Fibroblast of skin of abdomen (primary cell): ENCODE results near the gene LCP2.

Experiments used
- DNase-seq: peaks from one replicate; pipeline ENCODE4 v3.0.0-alpha.2; 2013

Gene LCP2

DNA sequence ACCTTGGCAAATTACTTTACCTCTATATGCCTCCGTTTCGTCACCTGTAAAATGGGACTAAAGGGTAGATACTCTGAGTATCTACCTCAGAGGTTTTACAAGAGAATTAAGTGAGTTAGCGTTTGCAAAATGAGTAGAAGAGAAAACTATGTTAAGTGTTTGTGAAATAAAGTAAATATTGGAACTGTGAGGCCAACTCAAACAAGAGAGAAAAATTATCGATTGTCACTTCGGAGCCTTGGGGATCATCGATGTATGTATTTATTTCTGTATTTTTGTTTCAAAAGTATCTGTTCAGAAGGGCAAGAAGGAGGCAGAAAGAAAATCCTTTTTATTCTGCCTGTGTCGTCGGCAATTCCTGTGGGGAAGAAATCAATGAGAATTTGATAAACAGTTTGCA, 90.6 kb downstream of the LCP2 start:
- DNase-seq: no peak

DNA sequence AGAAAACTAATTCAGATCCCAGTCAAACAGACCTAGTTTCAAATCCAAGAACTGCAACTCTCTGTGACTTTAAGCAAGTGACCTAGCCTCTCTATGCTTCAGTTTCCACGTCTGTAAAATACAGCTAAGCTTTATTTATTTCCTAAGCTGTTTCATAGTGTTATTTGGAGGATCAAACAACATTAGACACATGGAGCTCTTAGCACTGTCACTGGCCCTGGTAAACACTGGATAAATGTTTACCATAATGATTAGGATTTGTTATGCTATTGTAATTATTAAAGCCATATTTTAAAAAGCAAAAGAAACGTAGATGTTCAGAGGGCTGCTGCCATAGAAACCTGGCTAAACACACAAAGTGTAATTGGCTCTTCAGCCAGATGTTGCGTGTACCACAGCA, 91.4 kb downstream of the LCP2 start:
- DNase-seq: no peak

DNA sequence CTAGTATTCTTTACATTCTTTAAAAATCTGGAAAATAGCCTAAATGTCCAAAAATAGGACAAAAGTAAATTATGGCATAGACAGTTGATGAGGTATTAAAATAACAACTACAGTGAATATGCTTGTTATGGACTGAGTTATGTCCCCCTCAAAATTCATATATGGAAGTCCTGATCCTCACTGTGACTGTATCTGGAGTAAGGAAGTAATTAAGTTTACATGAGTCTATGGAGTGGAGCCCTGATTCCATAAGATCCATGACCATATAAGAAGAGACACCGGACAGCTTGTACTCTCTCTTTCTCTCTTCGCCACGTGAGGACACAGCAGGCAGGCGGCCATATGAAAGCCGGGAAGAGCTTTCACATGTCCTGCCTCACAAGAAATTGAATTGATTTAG, 93.4 kb downstream of the LCP2 start:
- DNase-seq: no peak

DNA sequence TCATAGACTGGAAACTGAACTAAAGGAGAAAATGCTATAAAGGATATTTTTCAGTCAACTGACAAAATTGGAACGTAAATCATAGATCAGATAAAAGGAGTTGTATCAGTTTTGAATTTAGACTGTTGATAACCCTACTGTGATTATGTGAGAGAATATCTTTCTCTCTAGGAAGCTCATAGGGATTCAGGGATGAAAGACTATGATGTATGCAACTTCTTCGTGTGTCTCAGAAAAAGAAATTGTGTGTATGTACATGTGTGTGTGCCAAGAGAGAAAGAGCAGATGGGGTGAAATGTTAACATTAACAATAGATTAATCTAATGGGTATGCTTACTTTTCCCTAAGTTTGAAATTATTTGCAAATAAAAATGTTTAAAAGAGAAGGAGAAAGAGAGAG, 95.5 kb downstream of the LCP2 start:
- no peak for DNase-seq

DNA sequence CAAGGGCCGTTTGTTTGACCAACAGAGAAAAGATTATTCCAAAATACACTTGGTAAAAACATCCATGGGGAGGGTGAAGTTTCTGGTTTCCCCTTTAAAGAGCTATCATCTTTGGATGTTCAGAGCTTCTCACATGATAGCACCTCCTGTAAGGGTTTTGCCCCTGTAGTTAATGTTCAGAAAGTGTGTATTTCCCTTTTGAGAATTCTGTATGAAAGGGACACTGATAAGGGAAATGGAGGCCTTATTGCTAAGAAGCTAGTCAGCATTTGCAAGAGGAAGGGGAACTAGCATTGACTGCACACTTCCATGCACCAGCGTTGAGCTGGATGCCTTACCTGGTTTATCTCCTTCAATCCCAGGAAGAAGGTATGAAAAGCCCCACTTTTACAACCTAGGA, 96.3 kb downstream of the LCP2 start:
- no peak for DNase-seq

DNA sequence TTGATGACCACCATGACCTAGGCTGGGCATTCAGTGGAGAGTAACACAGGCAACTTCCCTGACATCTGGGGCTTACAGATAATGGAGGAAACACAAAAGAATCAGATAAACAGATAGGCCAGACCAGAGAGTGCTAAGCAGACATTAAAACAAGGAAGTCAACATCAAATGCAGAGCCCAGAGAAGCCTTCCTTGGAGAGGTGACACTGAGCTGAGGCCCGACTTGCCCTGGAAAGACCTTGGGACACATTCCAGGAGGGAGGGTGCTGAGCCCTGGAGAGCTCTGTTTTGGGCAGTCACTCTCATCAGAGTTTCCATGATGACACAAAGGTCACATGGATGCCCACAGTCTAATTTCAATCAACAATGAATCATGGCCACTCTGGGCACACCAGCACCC, 96.7 kb downstream of the LCP2 start:
- no peak for DNase-seq
